ENCODE measurements around the gene IFT122.
A peak's percentile ranks its signal among the peaks of the same experiment; 100 is the strongest.

Gene IFT122

DNA sequence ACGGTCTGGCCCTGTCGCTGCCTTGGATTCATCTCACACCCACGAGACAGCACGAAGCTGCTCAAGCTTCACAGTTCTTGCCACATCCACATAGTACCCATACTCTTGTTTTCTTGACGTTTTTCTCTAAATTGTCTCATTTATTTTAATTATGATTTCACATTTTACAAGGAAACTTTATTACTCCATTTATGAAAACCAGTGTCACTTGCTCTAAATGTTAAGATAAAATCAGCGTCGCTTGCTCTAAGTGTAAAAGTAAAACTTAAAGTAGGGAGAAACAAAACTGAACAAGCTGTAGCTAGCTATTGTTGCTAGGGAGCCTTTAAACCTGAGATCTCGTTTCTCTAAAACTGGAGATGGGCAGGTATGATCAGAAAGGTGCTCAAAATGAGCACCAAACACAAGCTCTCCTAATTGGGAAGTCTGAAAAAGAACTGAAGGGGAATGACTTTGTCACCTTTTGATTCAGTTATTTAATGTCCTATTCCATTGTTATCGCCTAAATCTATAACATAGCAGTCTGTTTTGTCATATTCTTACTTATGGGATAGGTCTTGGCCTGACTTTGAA is 680 bp downstream of the IFT122 start:
- no peak for DNase-seq

DNA sequence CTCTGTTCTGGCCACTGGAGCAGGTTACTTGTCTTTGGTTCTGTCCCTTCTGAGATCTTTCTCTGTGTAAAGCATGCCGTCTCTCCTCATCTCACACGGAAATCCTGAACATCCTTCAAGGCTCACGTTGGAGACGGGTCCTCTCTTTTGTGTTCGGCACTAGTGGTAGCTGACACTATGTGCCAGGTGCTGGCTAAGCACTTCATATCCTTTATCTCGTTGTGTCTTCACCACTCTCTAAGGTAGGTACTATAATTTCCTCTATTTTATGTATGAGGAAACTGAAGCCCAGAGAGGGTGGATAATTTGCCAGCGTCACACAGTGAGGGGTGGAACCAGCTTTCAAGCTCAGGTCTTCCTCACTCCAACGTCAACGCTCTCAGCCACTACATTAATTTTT is 1.2 kb downstream of the IFT122 start:
- DNase-seq: peak; percentile 10 to 28

DNA sequence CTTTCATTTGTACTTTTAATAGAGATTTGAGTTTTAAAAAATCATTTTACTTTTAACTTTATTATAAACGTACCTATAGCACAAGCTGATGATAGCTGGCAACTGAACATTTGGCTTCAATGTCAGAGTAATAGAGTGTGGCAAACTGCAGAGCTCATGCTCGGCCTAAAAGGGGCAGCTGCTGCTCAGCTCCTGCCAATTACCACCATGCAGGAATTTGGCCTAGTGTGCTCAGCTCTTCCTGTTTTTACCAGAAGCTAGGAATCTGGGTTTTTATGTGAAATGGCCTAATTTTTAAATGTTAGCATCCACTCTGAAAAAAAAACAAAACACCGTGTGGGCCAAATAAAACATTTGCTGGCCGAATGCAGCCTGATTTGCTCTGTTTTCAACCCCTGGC is 1.8 kb downstream of the IFT122 start:
- no peak for DNase-seq

DNA sequence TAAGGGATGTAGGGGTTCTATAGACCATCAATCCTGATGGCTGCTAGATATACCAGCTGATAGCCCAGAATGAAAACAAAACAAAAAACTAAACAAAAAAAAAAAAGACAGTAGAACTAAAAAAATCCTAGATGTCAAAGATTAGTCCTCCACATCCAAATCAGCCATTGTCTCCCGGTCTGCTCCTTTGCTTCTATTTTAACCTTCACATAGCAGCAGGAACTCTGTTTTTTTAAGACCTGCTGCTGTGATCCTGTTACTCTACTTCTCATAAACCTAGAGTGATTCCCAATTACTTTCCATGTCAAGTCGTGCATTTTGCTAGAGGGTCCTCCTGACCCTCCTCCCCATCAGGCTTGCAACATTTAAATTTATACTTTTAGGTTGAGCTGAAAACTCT is 2.5 kb downstream of the IFT122 start:
- no peak for DNase-seq

DNA sequence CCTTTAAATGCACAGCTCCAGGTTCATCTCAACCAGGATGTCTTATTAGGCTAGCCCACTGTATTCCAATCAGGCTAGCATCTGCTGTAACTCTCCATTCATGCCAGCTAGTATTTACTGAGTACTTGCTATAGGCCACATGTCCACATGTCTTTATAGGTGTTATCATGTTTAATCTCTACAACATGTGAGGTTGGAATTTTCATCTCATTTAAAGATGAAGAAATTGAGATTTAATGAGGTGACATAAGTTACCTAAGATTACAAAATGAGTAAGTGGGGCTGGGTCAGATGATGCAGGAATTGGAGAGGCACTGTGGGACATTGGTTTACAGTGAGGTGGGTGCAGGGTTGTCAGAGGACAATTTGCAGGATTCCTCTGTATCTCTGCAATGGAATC is 2.9 kb downstream of the IFT122 start:
- no peak for DNase-seq

DNA sequence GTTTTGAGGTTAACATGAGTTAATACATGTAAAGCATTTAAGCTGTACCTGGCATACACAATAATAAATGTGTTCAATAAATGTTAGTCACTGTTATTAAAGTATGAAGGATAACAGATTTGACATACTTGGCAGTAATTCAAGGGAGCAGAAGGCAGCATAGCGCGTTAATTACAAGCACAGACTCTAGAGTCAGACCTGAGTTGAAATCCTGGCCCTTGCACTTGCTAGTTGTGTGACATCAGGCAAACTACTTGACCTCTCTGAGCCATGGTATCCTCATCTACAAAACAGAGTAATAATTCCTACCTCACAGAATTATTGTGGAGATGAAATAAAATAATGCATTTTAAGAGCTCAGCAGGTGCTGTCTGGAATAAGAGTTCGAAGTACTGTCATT is 5.4 kb downstream of the IFT122 start:
- DNase-seq: no peak

DNA sequence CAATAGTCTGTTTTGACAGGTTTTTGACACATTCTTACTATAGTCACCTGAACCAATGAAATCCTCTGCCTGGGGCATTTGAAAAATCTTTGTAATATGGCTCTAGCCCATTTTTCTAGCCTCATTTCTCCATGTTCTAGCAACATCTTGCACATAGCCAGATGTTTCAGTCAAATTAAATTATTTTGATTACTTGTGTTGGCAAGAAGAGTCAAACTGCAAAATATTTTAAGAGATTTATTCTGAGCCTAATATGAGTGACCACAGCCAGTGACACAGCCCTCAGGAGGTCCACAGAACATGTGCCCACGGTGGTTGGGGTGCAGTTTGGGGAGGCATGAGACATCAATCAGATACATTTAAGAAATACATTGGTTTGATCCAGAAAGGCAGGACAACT is 6.9 kb downstream of the IFT122 start:
- no peak for DNase-seq

DNA sequence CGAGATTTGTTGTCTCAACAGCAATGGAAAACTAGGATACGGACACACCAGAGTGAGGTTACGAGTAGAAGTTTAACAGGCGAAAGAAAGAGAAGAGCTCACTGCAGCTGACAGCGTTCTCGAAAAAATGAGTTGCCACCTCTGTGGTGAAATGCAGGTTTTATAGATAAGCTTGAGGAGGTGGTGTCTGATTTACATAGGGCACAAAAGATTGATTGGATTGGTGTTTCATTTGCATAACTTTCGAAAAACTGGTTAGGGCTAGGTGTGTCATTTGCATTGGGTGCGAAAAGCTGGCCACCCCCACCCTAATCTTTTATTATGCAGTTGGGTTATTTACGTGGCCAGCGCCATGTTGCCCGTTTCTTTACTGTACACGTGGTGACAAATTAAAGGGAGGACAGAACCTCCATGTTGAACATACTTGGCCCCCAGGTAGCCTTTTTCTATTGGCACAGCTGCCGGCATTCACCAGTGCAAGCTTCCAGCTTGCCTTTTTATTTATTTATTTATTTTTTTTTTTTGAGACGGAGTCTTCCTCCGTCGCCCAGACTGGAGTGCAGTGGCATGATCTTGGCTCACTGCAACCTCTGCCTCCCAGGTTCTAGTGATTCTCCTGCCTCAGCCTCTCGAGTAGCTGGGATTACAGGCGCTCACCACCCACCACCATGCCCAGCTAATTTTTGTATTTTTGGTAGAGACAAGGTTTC is 8.3 kb downstream of the IFT122 start:
- DNase-seq: no peak

DNA sequence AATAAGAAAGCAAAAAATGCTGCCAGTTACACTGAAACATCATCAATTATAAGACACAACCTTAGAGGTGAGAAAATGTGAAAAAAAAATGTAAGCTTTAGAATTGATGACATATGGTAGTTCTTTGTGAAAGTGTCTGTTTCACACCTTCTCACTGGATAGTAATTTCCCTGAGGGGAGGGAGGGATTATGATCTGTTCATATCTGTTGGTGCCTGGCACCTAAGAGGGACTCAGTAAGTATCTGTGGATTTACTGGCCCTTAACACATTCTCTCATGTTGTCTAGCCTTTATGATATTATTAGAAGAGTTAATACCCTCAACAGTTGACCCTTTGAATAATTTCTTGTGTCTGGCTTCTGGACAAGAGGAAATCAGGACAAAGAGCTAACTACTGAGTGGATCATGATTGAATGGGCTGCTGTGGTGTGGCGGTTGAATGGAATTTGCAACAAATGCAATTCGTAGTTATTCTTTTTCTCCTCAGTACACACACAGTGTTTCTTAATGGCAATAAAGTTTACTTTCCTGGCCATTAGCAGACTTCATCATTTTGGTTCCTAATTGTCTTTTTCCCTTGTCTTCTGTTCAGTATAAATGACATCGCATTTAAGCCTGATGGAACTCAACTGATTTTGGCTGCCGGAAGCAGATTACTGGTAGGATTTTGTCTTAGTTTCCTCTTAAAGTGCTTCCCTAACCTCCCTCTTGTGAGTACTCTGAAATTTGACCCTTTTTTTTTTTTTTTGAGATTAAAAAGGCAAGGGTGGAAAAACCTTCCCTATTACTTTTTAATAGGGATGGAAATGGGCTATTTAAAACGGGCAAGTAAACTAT is 9.5 kb downstream of the IFT122 start:
- no peak for DNase-seq

DNA sequence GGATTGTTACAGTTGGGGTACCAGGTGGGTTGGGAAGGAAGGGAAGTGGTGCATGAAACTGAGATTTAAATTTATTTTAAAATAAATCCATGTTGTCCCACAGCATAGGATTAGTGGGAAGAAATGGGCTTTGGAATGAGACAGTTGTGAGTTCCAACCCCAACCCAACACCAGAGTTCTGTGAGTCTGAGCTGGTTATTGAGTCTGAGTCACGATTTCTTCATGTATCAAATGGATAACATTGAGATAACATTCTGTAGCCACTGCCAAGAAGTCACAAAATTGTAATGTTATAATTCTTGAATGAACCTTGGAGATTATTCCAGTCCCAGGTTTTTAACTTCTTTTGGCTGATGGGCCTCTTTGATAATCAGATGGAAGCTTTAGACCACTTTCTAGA is 13.7 kb downstream of the IFT122 start:
- DNase-seq: no peak

DNA sequence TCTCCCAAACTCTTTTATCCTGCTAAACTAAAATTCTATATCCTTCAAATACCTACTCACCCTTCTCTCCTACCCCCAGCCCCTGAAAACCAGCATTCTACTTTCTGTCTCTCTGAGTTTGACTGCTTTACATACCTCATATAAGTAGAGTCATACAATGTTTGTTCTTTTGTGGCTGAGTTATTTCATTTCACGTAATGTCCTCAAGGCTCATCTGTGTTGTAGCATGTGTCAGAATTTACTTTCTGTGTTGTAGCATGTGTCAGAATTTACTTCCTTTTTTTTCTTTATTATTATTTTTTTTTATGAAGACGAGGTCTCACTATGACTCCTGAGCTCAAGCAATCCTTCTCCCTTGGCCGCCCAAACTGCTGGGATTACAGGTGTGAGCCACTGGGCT is 20.1 kb downstream of the IFT122 start:
- no peak for DNase-seq

DNA sequence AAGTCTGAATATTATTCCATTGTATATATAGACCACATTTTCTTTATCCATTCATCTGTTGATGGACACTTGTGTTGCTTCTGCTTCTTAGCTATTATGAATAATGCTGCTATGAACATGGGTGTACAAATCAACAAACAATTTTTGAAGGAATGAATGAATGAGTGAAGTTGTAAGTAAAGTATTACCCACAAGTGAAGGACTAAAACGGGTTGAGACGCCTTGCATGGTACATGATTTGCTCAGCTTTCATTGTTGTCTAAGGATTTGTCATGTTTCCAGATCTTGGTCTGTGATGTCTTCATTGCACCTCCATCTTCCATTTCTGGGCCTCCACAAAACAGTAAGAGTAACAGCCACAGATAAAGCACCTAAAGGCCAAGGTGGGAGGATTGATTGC is 20.5 kb downstream of the IFT122 start:
- no peak for DNase-seq

DNA sequence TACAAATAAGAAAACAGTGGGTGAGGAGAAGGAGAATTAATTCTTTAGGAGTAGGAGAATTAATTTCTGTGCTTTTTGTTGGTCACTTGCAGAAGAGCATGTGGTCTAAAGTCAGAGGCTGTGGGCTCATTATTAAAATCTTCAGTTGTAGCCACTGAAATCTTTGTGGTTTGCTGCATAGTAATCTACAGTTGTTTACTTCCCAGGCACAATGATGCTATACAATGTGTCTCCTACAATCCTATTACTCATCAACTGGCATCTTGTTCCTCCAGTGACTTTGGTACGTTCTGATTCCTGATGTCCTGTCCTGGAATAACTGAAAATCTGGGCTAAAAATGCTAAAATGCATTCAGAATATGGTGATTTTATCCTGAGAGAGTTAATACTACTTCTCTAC is 21.0 kb downstream of the IFT122 start:
- DNase-seq: no peak

DNA sequence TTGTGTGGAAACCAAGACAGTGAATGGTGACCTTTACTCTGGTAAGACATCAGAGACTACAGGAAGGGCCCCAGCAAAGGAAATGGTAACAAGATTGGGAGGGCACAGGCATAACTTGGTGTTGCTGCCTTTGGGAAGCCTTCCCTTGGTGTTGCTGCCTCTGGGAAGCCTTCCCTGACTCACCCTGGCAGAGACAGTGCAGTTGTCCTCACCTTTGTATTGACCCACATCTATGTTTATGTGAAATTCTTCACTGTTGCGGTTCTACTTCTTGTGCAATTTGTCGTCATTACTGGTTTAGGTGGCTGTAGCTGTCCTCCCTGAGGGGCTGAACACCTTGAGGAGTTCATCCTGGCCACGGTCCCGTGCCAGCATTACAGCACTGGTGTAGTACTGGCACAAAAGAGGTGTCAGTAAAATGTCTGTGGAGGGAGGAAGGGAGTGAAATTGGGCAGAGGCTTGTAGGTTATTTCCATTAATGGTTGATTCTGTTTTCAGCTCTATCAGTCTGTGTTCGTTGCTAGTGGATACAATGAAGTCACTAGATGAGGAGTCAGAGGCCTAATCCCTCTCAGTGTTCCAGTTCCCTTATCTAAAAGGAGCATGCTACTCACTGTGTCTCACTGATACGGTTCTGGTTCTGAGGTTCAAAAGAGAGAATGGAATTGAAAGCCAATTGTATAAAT is 21.6 kb downstream of the IFT122 start:
- no peak for DNase-seq

DNA sequence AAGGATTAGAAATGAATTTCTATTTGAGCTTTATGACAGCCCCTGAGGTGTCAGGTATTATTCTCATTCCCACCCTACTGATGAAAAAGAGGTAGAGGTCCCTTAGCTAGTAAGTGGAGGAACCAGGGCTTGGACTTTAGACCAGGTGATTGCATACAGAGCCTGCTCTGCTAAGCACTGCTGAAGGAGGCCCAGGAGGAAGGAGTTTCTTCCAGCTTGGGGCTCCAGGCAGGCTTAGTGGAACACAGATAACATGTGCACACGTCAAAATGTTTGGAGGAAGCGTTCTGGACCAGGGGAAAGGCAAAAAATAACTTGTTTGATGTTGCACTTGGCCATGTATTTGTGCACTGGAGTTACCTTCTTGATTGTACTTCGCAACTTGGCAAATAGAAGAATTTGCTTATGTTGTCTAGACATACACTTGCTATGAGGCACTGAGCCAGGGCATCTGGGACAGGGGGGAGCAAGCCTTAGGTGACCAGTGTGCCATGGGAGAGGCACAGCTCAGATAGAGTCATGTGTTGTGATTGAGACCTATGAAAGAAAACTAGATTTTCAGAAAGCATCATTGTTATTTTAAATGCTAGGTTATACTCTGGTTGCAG is 22.4 kb downstream of the IFT122 start:
- no peak for DNase-seq

DNA sequence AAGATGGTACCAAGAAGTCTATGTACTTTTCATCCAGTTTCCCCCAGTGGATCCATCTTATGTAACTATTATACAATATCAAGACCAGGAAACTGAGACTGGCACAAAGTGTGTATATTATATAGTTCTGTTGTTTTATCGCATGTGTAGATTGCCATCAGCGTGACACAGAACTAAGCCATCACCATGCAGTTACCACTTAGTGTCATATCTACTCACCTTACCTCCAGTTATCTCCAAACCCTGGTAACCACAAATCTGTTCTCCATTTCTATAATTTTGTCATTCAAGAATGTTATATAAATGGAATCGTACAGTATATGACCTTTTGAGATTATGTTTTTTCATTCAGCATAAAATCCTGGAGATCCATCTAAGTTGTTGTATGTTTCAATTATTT is 23.1 kb downstream of the IFT122 start:
- no peak for DNase-seq

DNA sequence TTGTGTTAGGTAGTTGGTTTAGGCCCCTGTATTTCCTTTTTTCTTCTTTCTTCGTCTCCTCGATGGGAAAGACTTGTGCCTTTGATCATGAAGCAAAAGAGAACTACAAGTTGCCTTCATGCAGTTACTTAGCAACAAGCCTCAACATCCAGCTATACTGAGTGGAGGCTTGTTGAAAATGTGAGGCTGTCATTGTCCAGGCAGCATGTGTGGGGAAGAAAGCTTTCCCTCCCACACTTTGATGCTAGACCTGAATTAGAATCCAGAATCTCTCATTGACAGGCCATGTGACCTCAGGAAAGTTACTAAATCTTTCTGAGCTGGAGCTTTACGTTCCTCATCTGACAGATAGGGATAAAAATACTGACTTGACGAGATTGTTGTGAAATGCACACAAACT is 23.7 kb downstream of the IFT122 start:
- no peak for DNase-seq

DNA sequence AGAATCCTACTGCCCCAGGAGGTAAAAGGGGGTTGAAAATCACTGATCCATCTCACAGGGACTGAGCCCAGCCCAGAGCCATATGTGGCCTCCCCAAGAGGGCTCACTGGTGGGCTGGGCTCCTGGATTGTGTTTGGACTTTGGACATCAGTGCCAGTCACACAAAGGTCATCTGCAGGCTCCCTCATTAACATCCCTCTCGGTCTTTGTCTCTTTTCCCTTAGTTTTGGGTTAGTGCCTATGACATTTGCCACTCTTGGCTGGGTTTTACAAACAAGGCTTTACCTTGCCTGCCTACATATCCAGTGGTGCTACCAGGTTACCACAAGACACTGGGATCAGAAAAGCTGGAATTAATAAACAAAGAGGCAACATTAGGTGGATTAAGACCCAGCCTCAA is 27.9 kb downstream of the IFT122 start:
- no peak for DNase-seq

DNA sequence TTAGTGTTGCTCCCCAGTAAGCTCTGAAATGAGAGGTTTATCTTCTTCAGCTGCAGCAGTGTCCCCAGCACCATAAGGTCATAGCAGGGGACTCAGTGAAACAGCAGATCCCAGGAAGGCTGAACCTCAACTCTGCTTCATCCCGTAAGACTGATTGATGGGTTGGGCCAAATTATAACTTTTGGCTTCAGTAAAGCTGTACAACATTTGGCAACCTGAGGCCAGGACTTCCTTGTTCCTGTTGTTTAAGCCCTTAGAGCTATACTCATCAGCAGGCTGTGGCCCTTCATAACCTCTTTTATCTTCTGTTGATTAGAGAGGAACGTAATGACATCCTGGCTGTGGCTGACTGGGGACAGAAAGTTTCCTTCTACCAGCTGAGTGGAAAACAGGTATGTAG is 29.0 kb downstream of the IFT122 start:
- DNase-seq: no peak

DNA sequence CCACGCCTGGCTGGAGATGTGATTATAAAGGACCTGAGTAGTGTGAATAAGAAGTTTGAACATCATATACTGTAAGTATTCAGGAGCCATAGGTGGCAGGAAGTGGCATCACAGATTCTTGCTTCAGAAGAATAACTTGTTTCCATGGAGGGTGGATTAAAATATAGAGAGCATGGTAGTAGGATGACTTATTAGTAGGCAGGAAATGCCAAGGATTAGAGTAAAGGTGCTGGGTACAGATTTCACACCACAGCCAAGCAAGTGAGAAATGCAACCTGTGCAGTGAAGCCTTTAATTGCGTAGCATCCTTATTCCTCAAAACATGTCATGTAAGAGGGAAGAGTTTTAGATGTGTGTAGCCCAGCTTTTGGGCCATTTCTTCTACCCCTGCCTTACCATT is 30.8 kb downstream of the IFT122 start:
- no peak for DNase-seq

DNA sequence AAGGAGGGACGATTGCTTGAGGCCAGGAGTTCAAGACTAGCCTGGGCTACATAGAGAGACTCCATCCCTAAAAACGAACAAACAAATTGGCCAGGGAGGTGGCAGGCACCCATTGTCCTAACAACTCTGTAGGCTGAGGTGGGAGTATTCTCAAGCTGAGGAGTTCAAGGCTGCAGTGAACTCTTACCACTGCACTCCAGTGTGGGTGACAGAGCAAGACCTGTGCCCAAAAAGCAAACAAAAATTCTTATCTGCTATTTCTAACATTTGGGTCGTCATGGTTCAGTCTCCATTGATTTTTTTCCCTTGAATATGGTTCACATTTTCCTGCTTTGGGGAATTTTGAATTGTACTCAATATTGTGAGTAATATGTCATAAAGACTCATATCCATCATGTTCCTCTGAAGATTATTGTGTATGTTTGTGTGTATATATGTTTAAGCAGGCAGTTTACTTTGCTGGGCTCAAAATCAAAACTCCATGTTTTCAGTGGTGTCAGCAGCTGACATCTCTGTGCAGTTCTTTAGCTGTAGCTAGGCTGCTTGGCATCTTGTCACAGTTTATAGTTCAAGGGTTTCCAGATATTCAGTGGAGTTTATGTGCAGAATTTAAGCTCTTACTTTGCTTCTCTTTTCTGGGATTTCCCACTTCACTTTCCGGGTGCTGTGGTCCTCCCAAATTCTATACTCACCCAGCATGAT is 33.2 kb downstream of the IFT122 start:
- no peak for DNase-seq

DNA sequence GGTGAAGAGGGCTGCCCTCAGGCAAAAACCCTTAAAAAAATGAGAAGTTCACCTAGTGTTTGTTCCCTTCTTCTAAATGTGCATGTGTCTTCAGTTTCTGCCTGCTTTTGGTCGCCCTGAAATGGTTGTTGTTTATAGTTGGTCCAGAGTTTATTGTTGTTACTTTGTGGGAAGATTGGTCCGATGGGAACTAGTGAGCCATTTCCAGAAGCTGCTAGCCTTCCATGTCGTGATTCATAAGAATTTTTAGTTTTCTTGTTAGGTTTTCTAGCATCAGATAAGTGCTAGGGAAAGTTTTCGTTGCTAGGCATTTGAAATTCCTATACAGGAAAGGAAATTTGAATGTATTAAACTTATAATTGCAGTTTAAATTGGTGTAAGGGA is 33.7 kb downstream of the IFT122 start:
- DNase-seq: no peak

Measured in Kasumi-1 (cell line).